Erythroblast (primary cell): ENCODE measurements around the gene ADARB1.

Experiments
- GATA1 ChIP-seq: IDR thresholded peaks from 2 replicates; pipeline ENCODE4 v1.6.1; 2011; ENCODE audit warnings: low read depth, mild to moderate bottlenecking, control low read depth, low read length, moderate library complexity
- POLR2A ChIP-seq: IDR thresholded peaks from 2 replicates; pipeline ENCODE4 v1.6.1; 2011; ENCODE audit warnings: mild to moderate bottlenecking, low read length

GRCh38 chr21:45203983-45204382 is 129.6 kb downstream of the ADARB1 start:
- TF ChIP-seq POLR2A, result no peak
- no peak for TF ChIP-seq GATA1
